HepG2 (cell line): Measurements from ENCODE around the gene CIBAR2. TPM values are rescaled to one million over a fixed set of nuclear protein-coding genes. Genes with fewer than 3 reads are reported as not detected.

ENCODE experiments used
- ATAC-seq: fragments of 200-7000 bp; cut with Tn5 transposase; 3 replicates; pipeline ENCODE4 v1.9.1; 2020; ENCODE audit warnings: mild to moderate bottlenecking, moderate library complexity
- BruUV-seq: library from RNA; stranded (reverse); fragments of 400-500 nt; replicated peaks from 2 replicates; lab custom pipeline; 2021; lab: Mats Ljungman, UMichigan
- CTCF ChIA-PET: fragments of 300-600 bp; formaldehyde crosslinking; extraction: SDS; loops from one replicate; lab custom pipeline; 2021; ENCODE audit warnings: low total read pairs, inconsistent platforms, low intra/inter-chr PET ratio; lab: Yijun Ruan, JAX
- POLR2A ChIA-PET: fragments of 350-600 bp; sonication (Branson Sonifier 250); formaldehyde crosslinking; loops from one replicate; lab custom pipeline; 2020; ENCODE audit warnings: antibody characterized with exemption, inconsistent platforms; lab: Yijun Ruan, JAX
- DNase-seq: peaks from one replicate; pipeline ENCODE4 v3.0.0-alpha.2; 2015; ENCODE audit warnings: low spot score
- FAIRE-seq: peaks from 3 replicates; lab custom pipeline; 2011; peaks lifted over from hg19 to GRCh38; lab: Jason Lieb, UNC
- H2AFZ ChIP-seq: one replicate; pipeline ENCODE4 v1.6.1; 2011; ENCODE audit warnings: low read length, inconsistent platforms
- H3K27ac ChIP-seq: fragments of 300-600 bp; 3 replicates; pipeline ENCODE4 v1.8.0; 2011; ENCODE audit warnings: mixed run types, mild to moderate bottlenecking, mixed read lengths, low read length, inconsistent platforms; ENCODE audit not compliant: insufficient read depth; ENCODE audit errors: extremely low read length
- H3K27me3 ChIP-seq, 2 experiments: fragments of 200-600 bp in 1 of 2; 2 replicates in 1 of 2; 3 replicates in 1 of 2; pipeline versions ENCODE4 v1.6.0 to v1.8.0; 2011; ENCODE audit warnings: low read length in 2 of 2, mild to moderate bottlenecking in 2 of 2, moderate library complexity in 2 of 2, inconsistent platforms in 1 of 2; ENCODE audit not compliant: insufficient read depth in 2 of 2, control insufficient read depth in 1 of 2
- H3K36me3 ChIP-seq, 2 experiments: fragments of 200-600 bp in 1 of 2; replicated peaks in 1 of 2; 2 replicates in 1 of 2; 3 replicates in 1 of 2; pipeline versions ENCODE4 v1.5.1 to v1.8.0; 2011; ENCODE audit warnings: low read length in 2 of 2, inconsistent platforms in 1 of 2; ENCODE audit not compliant: insufficient read depth in 2 of 2, control insufficient read depth in 1 of 2
- H3K4me1 ChIP-seq: 2 replicates; pipeline ENCODE4 v1.5.1; 2012; ENCODE audit warnings: low read length, inconsistent platforms; ENCODE audit not compliant: insufficient read depth
- H3K4me2 ChIP-seq: 2 replicates; pipeline ENCODE4 v1.6.0; 2011; ENCODE audit warnings: low read depth, low read length, inconsistent platforms
- H3K4me3 ChIP-seq, 3 experiments: fragments of 200-600 bp in 1 of 3; sonication (generic), shearing (Covaris generic) in 1 of 3; replicated peaks in 1 of 3; 2 replicates each; pipeline ENCODE4 v1.5.1; 2011 to 2016; ENCODE audit warnings: low read length in 3 of 3, inconsistent platforms in 2 of 3, low read depth in 2 of 3, mild to moderate bottlenecking in 2 of 3, control low read depth in 1 of 3, mixed read lengths in 1 of 3; ENCODE audit not compliant: insufficient read depth in 1 of 3
- H3K79me2 ChIP-seq: one replicate; pipeline ENCODE4 v1.6.1; 2011; ENCODE audit warnings: low read length, inconsistent platforms; ENCODE audit not compliant: insufficient read depth
- H3K9ac ChIP-seq: 2 replicates; pipeline ENCODE4 v1.6.0; 2011; ENCODE audit warnings: mild to moderate bottlenecking, low read depth, low read length, inconsistent platforms; ENCODE audit not compliant: insufficient read depth
- H3K9me3 ChIP-seq: 2 replicates; pipeline ENCODE4 v1.5.1; 2012; ENCODE audit warnings: mild to moderate bottlenecking, low read length
- H4K20me1 ChIP-seq: 2 replicates; pipeline ENCODE4 v1.6.0; 2011; ENCODE audit warnings: inconsistent platforms, mild to moderate bottlenecking, low read length, moderate library complexity; ENCODE audit not compliant: insufficient read depth
- DR1 ChIP-seq: sonication (generic); formaldehyde crosslinking; IDR thresholded peaks from 2 replicates; pipeline ENCODE4 v1.8.0; 2021; ENCODE audit warnings: mild to moderate bottlenecking, missing genetic modification reagents, inconsistent platforms
- SKIL ChIP-seq: sonication (generic); formaldehyde crosslinking; IDR thresholded peaks from 2 replicates; pipeline ENCODE4 v1.8.0; 2022; ENCODE audit warnings: missing genetic modification reagents, mild to moderate bottlenecking, moderate library complexity, borderline replicate concordance
- TBL1XR1 ChIP-seq: fragments of 150-350 bp; IDR thresholded peaks from 2 replicates; pipeline ENCODE4 v1.6.1; 2014; ENCODE audit warnings: borderline replicate concordance, low read length; ENCODE audit not compliant: partially characterized antibody
- ZBTB26 ChIP-seq: IDR thresholded peaks from 2 replicates; pipeline ENCODE4 v1.6.1; 2016; ENCODE audit warnings: missing compliant biosample characterization, missing genetic modification reagents, borderline replicate concordance
- ZNF263 ChIP-seq: sonication (generic); formaldehyde crosslinking; IDR thresholded peaks from 2 replicates; pipeline ENCODE4 v1.4.0; 2020; ENCODE audit warnings: missing genetic modification reagents
- ZNF512 ChIP-seq: sonication (generic); formaldehyde crosslinking; IDR thresholded peaks from 2 replicates; pipeline ENCODE4 v1.4.0; 2020; ENCODE audit warnings: mild to moderate bottlenecking, missing genetic modification reagents
- ZNF770 ChIP-seq: sonication (generic); formaldehyde crosslinking; IDR thresholded peaks from 2 replicates; pipeline ENCODE4 v1.5.0; 2020; ENCODE audit warnings: mild to moderate bottlenecking, missing genetic modification reagents
- ZNF891 ChIP-seq: sonication (generic); formaldehyde crosslinking; IDR thresholded peaks from 2 replicates; pipeline ENCODE4 v1.5.0; 2020; ENCODE audit warnings: mild to moderate bottlenecking, missing genetic modification reagents
- WGBS: methylation state at CpG from one replicate; pipeline ENCODE4 v1.1.6; 2017; ENCODE audit warnings: low lambda C conversion rate; 5-methylcytosine and 5-hydroxymethylcytosine counted together
- in situ Hi-C: cut with HindIII; loops from 2 replicates; pipeline ENCODE4 v1.10.0; 2017; ENCODE audit warnings: low pct_unique_long_range_greater_than_20kb; ENCODE audit not compliant: extremely low pct_ligation_motif_present
- intact Hi-C: fragments of 100-400 bp; cut with micrococcal nuclease; formaldehyde crosslinking; loops from one replicate; pipeline ENCODE4 v1.10.0; 2022; ENCODE audit not compliant: unreplicated experiment
- polyA plus RNA-seq, 8 experiments: library from polyadenylated mRNA; depleted of rRNA in 3 of 8; stranded (reverse) in 7 of 8; unstranded in 1 of 8; fragments of >200 nt; fragmentation: Illumina TruSeq in 4 of 8; extraction: Trizol in 4 of 8; gene quantifications; 2 replicates each; pipeline versions ENCODE4 v1.2.1 to v1.2.3, GENCODE V29; 2011 to 2016; ENCODE audit warnings: low read depth in 4 of 8, missing spikeins in 1 of 8, mixed read lengths in 1 of 8; ENCODE audit not compliant: insufficient read depth in 1 of 8
- total RNA-seq, 5 experiments: library from RNA; depleted of rRNA; stranded (reverse); fragments of >200 nt; fragmentation: Illumina TruSeq; extraction: Trizol; gene quantifications; 2 replicates each; pipeline ENCODE4 v1.2.3, GENCODE V29; 2016; ENCODE audit warnings: low read depth in 1 of 5

The CIBAR2 gene
- total and polyA plus RNA-seq, 2 of the 13 experiments (the other 11 are each of a cell fraction or from before 2014, with no cell fraction given): not detected

GRCh38 chr16:85138073-85138824 is 26.0 kb upstream of the CIBAR2 start:
- WGBS: 57% methylated on average over 12 of the region's 12 CpGs
- H3K4me2 ChIP-seq: peak overlapping the region; percentile 94
- no peaks in the 10 kb centered on the region for H3K36me3 ChIP-seq
- no peaks in the 10 kb centered on the region for H4K20me1 ChIP-seq
- H3K4me1 ChIP-seq: peaks cover 92% of the 10 kb centered on the region
- no peaks in the 10 kb centered on the region for H3K9me3 ChIP-seq
- peak overlapping the region; percentile 80 for H3K27ac ChIP-seq
- intact Hi-C loops (no loop called here), in situ Hi-C loops (no loop called here)
- H2AFZ ChIP-seq: no peak overlapping the region
- peaks cover 0 to 10% of the 10 kb centered on the region in 2 experiments; a peak in 3 of 5 replicates for H3K27me3 ChIP-seq
- DNase-seq: no peak
- H3K9ac ChIP-seq: no peak overlapping the region; the same call in 1 of the 2 replicates
- H3K4me3 ChIP-seq: peak overlapping the region in 1 of 3 experiments; percentile 60; a peak in 3 of 6 replicates
- ChIA-PET POLR2A (interaction anchor here (0.8 to 11.3 kb wide), 9 partner anchors 14 to 377 kb away, joined by 3 to 293 read pairs (median 20); no protein-coding TSS in a partner anchor), CTCF (no interaction called here)
- no peaks in the 10 kb centered on the region for H3K79me2 ChIP-seq
- TF ChIP-seq ZNF263 (CRISPR knock-in tag) (peak; percentile 59), SKIL (CRISPR knock-in tag) (no peak), ZNF891 (0 out of 2 replicates have a peak, but pooled peaks have one; percentile 1), ZNF770 (CRISPR knock-in tag) (peak; percentile 98), ZBTB26 (CRISPR knock-in tag) (no peak), DR1 (CRISPR knock-in tag) (no peak), TBL1XR1 (no peak), ZNF512 (peak; percentile 14; the same call in 1 of the 2 replicates)
- ATAC-seq: no peak
- BruUV-seq: no TSS peak
- no peak for FAIRE-seq
